ENCODE results near the gene OXGR1. TPM values are rescaled to one million over a fixed set of nuclear protein-coding genes. Genes with fewer than 3 reads are reported as not detected.

OXGR1 gene
- total RNA-seq: not detected in 2 replicates

GRCh38 chr13:96994017-96994857 is at the start of gene OXGR1:
Gene OXGR1 (minus strand): TSS chr13:96994476. CDS start chr13:96987759, 6,717 bp downstream.

Other genes with a start within 250 kb of the OXGR1 start
- 28.0 and 59.7 TPM in 2 replicates for gene MBNL2, start 227.9 kb upstream of the OXGR1 start, total RNA-seq

Measured in nasal cavity respiratory epithelium epithelial cell of viscerocranial mucosa (primary cell).